Keratinocyte (primary cell): ENCODE results near the gene RAB1B. TPM values are rescaled to one million over a fixed set of nuclear protein-coding genes. Genes with fewer than 3 reads are reported as not detected.

Source experiments
- DNase-seq: peaks from one replicate; pipeline ENCODE4 v3.0.0-alpha.2; 2011; ENCODE audit warnings: low read depth, missing footprints, low spot score
- FAIRE-seq: peaks from 2 replicates; lab custom pipeline; 2011; peaks lifted over from hg19 to GRCh38; lab: Jason Lieb, UNC
- H2AFZ ChIP-seq: 2 replicates; pipeline ENCODE4 v1.6.0; 2012; ENCODE audit warnings: low read length, control low read depth, inconsistent platforms; ENCODE audit not compliant: control insufficient read depth
- H3K27ac ChIP-seq: 2 replicates; pipeline ENCODE4 v1.5.1; 2011; ENCODE audit warnings: low read length; ENCODE audit not compliant: control insufficient read depth, insufficient read depth
- H3K27me3 ChIP-seq: 3 replicates; pipeline ENCODE4 v1.6.0; 2011; ENCODE audit warnings: low read length; ENCODE audit not compliant: control insufficient read depth, insufficient read depth; ENCODE audit errors: extremely low read depth
- H3K36me3 ChIP-seq, 2 experiments: 2 replicates in 1 of 2; 3 replicates in 1 of 2; pipeline ENCODE4 v1.5.1; 2011; ENCODE audit warnings: low read length in 2 of 2, mild to moderate bottlenecking in 1 of 2; ENCODE audit not compliant: control insufficient read depth in 2 of 2, insufficient read depth in 2 of 2; ENCODE audit errors: extremely low read depth in 1 of 2
- H3K4me1 ChIP-seq: 3 replicates; pipeline ENCODE4 v1.5.1; 2011; ENCODE audit warnings: low read length; ENCODE audit not compliant: control insufficient read depth, insufficient read depth; ENCODE audit errors: extremely low read depth
- H3K4me2 ChIP-seq: 3 replicates; pipeline ENCODE4 v1.6.0; 2011; ENCODE audit warnings: low read depth, low read length; ENCODE audit not compliant: control insufficient read depth, insufficient read depth; ENCODE audit errors: extremely low read depth
- H3K4me3 ChIP-seq, 3 experiments: fragments of 200-600 bp in 1 of 3; sonication (generic) in 1 of 3; 2 replicates in 2 of 3; 3 replicates in 1 of 3; pipeline ENCODE4 v1.5.1; 2011 to 2016; ENCODE audit warnings: low read length in 3 of 3, mild to moderate bottlenecking in 3 of 3, control low read depth in 2 of 3, inconsistent platforms in 1 of 3, low read depth in 1 of 3, mixed read lengths in 1 of 3, mixed run types in 1 of 3, moderate library complexity in 1 of 3; ENCODE audit not compliant: control insufficient read depth in 2 of 3, insufficient read depth in 2 of 3; ENCODE audit errors: extremely low read depth in 1 of 3
- H3K79me2 ChIP-seq: 2 replicates; pipeline ENCODE4 v1.6.0; 2012; ENCODE audit warnings: low read length; ENCODE audit not compliant: control insufficient read depth, insufficient read depth
- H3K9ac ChIP-seq: 3 replicates; pipeline ENCODE4 v1.6.0; 2011; ENCODE audit warnings: low read length; ENCODE audit not compliant: control insufficient read depth, insufficient read depth; ENCODE audit errors: extremely low read depth
- H3K9me1 ChIP-seq: 3 replicates; pipeline ENCODE4 v1.6.0; 2011; ENCODE audit warnings: low read length; ENCODE audit not compliant: control insufficient read depth, insufficient read depth; ENCODE audit errors: extremely low read depth
- H3K9me3 ChIP-seq: 2 replicates; pipeline ENCODE4 v1.5.1; 2012; ENCODE audit warnings: low read depth, low read length; ENCODE audit not compliant: control insufficient read depth
- H4K20me1 ChIP-seq: 3 replicates; pipeline ENCODE4 v1.6.0; 2011; ENCODE audit warnings: low read length; ENCODE audit not compliant: control insufficient read depth, insufficient read depth; ENCODE audit errors: extremely low read depth
- EZH2 ChIP-seq: IDR thresholded peaks from one replicate; pipeline ENCODE4 v1.6.1; 2012; ENCODE audit warnings: inconsistent platforms, mild to moderate bottlenecking, low read length, moderate library complexity
- dilution Hi-C: fragments of 300-500 bp; cut with MboI; formaldehyde crosslinking; loops from one replicate; pipeline ENCODE4 v1.7.0; 2020; ENCODE audit warnings: low sequenced_read_pairs; ENCODE audit not compliant: extremely low pct_ligation_motif_present
- polyA plus RNA-seq, 5 experiments: library from polyadenylated mRNA; depleted of rRNA in 3 of 5; stranded (reverse) in 3 of 5; stranded (forward) in 1 of 5; unstranded in 1 of 5; fragments of >200 nt; gene quantifications; 1 replicate in 1 of 5; 2 replicates in 3 of 5; 3 replicates in 1 of 5; pipeline versions ENCODE4 v1.2.1 to v1.2.3, GENCODE V29; 2011 to 2012; ENCODE audit warnings: missing spikeins in 2 of 5, low read depth in 1 of 5, low replicate concordance in 1 of 5
- TF ChIP-seq, protein P1 (sequence below), 3 experiments: IDR thresholded peaks in 1 of 3; conservative IDR thresholded peaks in 1 of 3; optimal IDR thresholded peaks in 1 of 3; 2 replicates in 2 of 3; 3 replicates in 1 of 3; pipeline versions ENCODE3 to v1.5.1; 2011; ENCODE audit warnings: low read length in 3 of 3, mild to moderate bottlenecking in 3 of 3, moderate library complexity in 2 of 3, control low read depth in 1 of 3, inconsistent platforms in 1 of 3; ENCODE audit not compliant: insufficient read depth in 2 of 3; ENCODE audit errors: extremely low read depth in 1 of 3

RAB1B gene
- polyA plus RNA-seq, 1 donor (not counting 4 experiments of a cell fraction or from before 2014, with no cell fraction given), result 133 TPM

DNA sequence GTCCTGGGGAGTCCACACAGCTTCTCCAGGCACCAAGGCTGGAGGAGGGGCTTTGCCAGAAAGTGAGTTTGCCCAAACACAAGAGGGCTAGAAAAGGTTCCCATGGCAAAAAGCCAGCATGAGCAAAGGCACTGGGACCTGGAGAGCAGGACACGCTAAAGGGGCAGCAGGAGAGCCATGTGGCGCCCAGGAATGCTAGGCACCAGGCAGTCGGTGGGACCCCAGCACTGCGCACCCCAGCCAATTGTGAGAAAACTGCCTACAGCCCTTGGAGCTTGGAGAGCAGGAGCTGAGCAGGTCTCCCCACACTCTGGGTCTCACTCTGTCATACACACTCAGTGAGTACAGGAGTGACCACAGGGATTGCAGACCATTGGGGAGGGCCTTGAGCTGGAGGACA lies 5.2 kb upstream of the RAB1B start:
- dilution Hi-C loops, result no loop called here
- Histone ChIP-seq H3K36me3 (peaks cover 43 to 46% of the 10 kb centered on the region in 2 experiments), H3K9ac (no peak overlapping the region), H3K9me3 (no peaks in the 10 kb centered on the region), H2AFZ (no peak overlapping the region), H3K4me2 (no peak overlapping the region), H3K9me1 (no peaks in the 10 kb centered on the region), H3K27me3 (no peaks in the 10 kb centered on the region), H3K27ac (no peak overlapping the region), H3K4me1 (peaks cover 10% of the 10 kb centered on the region), H4K20me1 (peaks cover 2% of the 10 kb centered on the region), H3K4me3 (no peak overlapping the region), H3K79me2 (peaks cover 11% of the 10 kb centered on the region)
- FAIRE-seq, result no peak
- TF ChIP-seq, protein P1, sequence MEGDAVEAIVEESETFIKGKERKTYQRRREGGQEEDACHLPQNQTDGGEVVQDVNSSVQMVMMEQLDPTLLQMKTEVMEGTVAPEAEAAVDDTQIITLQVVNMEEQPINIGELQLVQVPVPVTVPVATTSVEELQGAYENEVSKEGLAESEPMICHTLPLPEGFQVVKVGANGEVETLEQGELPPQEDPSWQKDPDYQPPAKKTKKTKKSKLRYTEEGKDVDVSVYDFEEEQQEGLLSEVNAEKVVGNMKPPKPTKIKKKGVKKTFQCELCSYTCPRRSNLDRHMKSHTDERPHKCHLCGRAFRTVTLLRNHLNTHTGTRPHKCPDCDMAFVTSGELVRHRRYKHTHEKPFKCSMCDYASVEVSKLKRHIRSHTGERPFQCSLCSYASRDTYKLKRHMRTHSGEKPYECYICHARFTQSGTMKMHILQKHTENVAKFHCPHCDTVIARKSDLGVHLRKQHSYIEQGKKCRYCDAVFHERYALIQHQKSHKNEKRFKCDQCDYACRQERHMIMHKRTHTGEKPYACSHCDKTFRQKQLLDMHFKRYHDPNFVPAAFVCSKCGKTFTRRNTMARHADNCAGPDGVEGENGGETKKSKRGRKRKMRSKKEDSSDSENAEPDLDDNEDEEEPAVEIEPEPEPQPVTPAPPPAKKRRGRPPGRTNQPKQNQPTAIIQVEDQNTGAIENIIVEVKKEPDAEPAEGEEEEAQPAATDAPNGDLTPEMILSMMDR (optimal IDR thresholded peaks at IDR 0.05 in 1 of 3, IDR thresholded peaks at IDR 0.05 in 1 of 3, conservative IDR thresholded peaks at IDR 0.05 in 1 of 3; ENCODE audit: extremely low read depth in 1 of 3, insufficient read depth in 2 of 3, low read length in 3 of 3), result no peak
- no peak for TF ChIP-seq EZH2
- no peak for DNase-seq

DNA sequence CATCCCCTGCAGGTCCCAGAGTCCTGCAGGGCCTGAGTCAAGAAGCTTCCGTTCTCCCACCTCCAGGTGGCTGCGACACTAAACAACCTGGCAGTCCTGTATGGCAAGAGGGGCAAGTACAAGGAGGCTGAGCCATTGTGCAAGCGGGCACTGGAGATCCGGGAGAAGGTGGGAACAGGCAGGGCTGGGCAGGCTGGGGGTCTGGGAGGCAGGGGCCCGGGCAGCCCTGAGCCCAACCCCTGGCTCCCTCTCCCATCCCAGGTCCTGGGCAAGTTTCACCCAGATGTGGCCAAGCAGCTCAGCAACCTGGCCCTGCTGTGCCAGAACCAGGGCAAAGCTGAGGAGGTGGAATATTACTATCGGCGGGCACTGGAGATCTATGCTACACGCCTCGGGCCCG lies 4.7 kb upstream of the RAB1B start:
- H3K36me3 ChIP-seq, result peaks cover 43 to 46% of the 10 kb centered on the region in 2 experiments
- no peak for TF ChIP-seq EZH2
- TF ChIP-seq, protein P1 (optimal IDR thresholded peaks at IDR 0.05 in 1 of 3, IDR thresholded peaks at IDR 0.05 in 1 of 3, conservative IDR thresholded peaks at IDR 0.05 in 1 of 3; ENCODE audit: extremely low read depth in 1 of 3, insufficient read depth in 2 of 3, low read length in 3 of 3), result no peak
- dilution Hi-C loops, result no loop called here
- peaks cover 2% of the 10 kb centered on the region for H4K20me1 ChIP-seq
- no peak overlapping the region for H3K4me3 ChIP-seq
- DNase-seq, result no peak
- H3K9ac ChIP-seq, result no peak overlapping the region
- no peak overlapping the region for H2AFZ ChIP-seq
- no peak overlapping the region for H3K4me2 ChIP-seq
- H3K27me3 ChIP-seq, result no peaks in the 10 kb centered on the region
- no peak overlapping the region for H3K27ac ChIP-seq
- H3K9me1 ChIP-seq, result no peaks in the 10 kb centered on the region
- peaks cover 6% of the 10 kb centered on the region for H3K4me1 ChIP-seq
- H3K9me3 ChIP-seq, result no peaks in the 10 kb centered on the region
- peaks cover 7% of the 10 kb centered on the region for H3K79me2 ChIP-seq
- no peak for FAIRE-seq
